ENCODE results near the gene VMAC. TPM values are rescaled to one million over a fixed set of nuclear protein-coding genes. Genes with fewer than 3 reads are reported as not detected.
A peak's percentile ranks its signal among the peaks of the same experiment; 100 is the strongest.

Gene VMAC
- total and polyA plus RNA-seq, 10 donors = 2.1 to 15.9 (median 11.5) TPM

GRCh38 chr19:5899728-5900526, 4.7 kb upstream of the VMAC start:
- 82 to 91% (median 86%) methylated on average over 9 to 13 of the region's 13 CpGs for WGBS, 5 donors
- DNase-seq = no peak
- H3K36me3 ChIP-seq = peaks cover 0 to 60% (median 25%) of the 10 kb centered on the region in 6 donors
- H3K4me1 ChIP-seq = peaks cover 7 to 52% (median 30%) of the 10 kb centered on the region in 6 donors
- TF ChIP-seq, protein P1, sequence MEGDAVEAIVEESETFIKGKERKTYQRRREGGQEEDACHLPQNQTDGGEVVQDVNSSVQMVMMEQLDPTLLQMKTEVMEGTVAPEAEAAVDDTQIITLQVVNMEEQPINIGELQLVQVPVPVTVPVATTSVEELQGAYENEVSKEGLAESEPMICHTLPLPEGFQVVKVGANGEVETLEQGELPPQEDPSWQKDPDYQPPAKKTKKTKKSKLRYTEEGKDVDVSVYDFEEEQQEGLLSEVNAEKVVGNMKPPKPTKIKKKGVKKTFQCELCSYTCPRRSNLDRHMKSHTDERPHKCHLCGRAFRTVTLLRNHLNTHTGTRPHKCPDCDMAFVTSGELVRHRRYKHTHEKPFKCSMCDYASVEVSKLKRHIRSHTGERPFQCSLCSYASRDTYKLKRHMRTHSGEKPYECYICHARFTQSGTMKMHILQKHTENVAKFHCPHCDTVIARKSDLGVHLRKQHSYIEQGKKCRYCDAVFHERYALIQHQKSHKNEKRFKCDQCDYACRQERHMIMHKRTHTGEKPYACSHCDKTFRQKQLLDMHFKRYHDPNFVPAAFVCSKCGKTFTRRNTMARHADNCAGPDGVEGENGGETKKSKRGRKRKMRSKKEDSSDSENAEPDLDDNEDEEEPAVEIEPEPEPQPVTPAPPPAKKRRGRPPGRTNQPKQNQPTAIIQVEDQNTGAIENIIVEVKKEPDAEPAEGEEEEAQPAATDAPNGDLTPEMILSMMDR (IDR thresholded peaks at IDR 0.05 in 8 of 11, conservative IDR thresholded peaks at IDR 0.05 in 3 of 11) = no peak
- TF ChIP-seq POLR2AphosphoS5 (IDR thresholded peaks at IDR 0.05) = no peak
- no peak overlapping the region for H3K27ac ChIP-seq
- H3K9me3 ChIP-seq = no peaks in the 10 kb centered on the region
- no peaks in the 10 kb centered on the region for H3K27me3 ChIP-seq (replicated peaks in 1 of 7)
- no peak overlapping the region for H3K4me3 ChIP-seq
- intact Hi-C loops (cut with DNase I; ENCODE audit: low total_unique reads) = loop anchor here (10.0 kb wide), 1 partner anchor 65 kb away; no protein-coding TSS in a partner anchor

DNA sequence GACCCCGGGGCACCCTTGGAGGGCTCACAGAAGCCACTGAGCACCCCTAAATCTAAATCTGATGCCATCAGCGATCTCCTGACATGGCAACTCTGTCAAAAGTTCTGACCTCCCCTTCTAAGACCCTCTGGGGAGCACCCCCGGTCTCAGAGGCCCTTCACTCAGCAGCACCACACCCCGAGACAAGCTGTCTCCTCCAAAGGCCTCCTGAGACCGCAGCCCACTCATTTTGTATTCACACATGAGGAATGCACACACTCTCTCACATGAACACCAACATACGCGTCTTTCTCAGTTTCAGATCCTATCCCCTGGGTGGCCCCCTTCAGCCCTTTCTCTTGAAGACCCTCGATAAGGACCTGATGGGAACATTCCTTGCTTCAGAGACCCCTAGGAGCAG, 3.7 kb upstream of the VMAC start:
- TF ChIP-seq, protein P1 (IDR thresholded peaks at IDR 0.05 in 8 of 11, conservative IDR thresholded peaks at IDR 0.05 in 3 of 11) = no peak
- TF ChIP-seq POLR2AphosphoS5 (IDR thresholded peaks at IDR 0.05) = no peak
- no peak for TF ChIP-seq POLR2A (IDR thresholded peaks at IDR 0.05)

GRCh38 chr19:5903056-5903623, 1.5 kb upstream of the VMAC start:
- Histone ChIP-seq H3K27me3 (replicated peaks in 1 of 7) (no peaks in the 10 kb centered on the region), H3K4me1 (peaks cover 16 to 70% (median 36%) of the 10 kb centered on the region in 6 donors), H3K36me3 (peaks cover 0 to 28% (median 4%) of the 10 kb centered on the region in 6 donors), H3K4me3 (peak overlapping the region; percentile 67 to 98 (median 90)), H3K27ac (peak overlapping the region; percentile 84 to 97 (median 92)), H3K9me3 (no peaks in the 10 kb centered on the region)
- intact Hi-C loops (cut with DNase I; ENCODE audit: low total_unique reads) = loop anchor here (10.0 kb wide), 1 partner anchor 62 kb away; no protein-coding TSS in a partner anchor
- 0 to 1% (median 0%) methylated on average over 20 to 27 of the region's 27 CpGs for WGBS, 5 donors
- DNase-seq = no peak
- TF ChIP-seq POLR2AphosphoS5 (IDR thresholded peaks at IDR 0.05) = no peak
- TF ChIP-seq, protein P1 (IDR thresholded peaks at IDR 0.05 in 8 of 11, conservative IDR thresholded peaks at IDR 0.05 in 3 of 11) = peak in 1 of 11 experiments; percentile 4

More for the DNA sequence above, 3.7 kb upstream of the VMAC start:
- WGBS, 5 donors = 74 to 91% (median 88%) methylated on average over 8 of the region's 8 CpGs
- intact Hi-C loops (cut with DNase I; ENCODE audit: low total_unique reads) = loop anchor here (10.0 kb wide), 1 partner anchor 64 kb away; no protein-coding TSS in a partner anchor
- no peak for DNase-seq
- Histone ChIP-seq H3K4me1 (peaks cover 16 to 52% (median 32%) of the 10 kb centered on the region in 6 donors), H3K36me3 (peaks cover 0 to 50% (median 15%) of the 10 kb centered on the region in 6 donors), H3K27me3 (replicated peaks in 1 of 7) (no peaks in the 10 kb centered on the region), H3K27ac (no peak overlapping the region), H3K9me3 (no peaks in the 10 kb centered on the region), H3K4me3 (no peak overlapping the region)

Measured in spleen (tissue), 11 donors.